Vagina (tissue), 2 donors: ENCODE results near the gene B3GNT3. TPM values are rescaled to one million over a fixed set of nuclear protein-coding genes. Genes with fewer than 3 reads are reported as not detected.

Experiments
- DNase-seq, 2 donors: peaks; one replicate each; pipeline ENCODE4 v3.0.0-alpha.2; 2017; ENCODE audit errors: extremely low spot score in 2 of 2
- H3K27ac ChIP-seq: fragments of 200-600 bp; sonication (generic); one replicate; pipeline ENCODE4 v1.5.1; 2019
- H3K27me3 ChIP-seq: fragments of 200-600 bp; sonication (generic); one replicate; pipeline ENCODE4 v1.5.1; 2019
- H3K36me3 ChIP-seq, 2 donors: fragments of 200-600 bp; sonication (generic); one replicate each; pipeline ENCODE4 v1.5.1; 2017 to 2019
- H3K4me1 ChIP-seq: fragments of 200-600 bp; sonication (generic); one replicate; pipeline ENCODE4 v1.5.1; 2019
- H3K4me3 ChIP-seq, 2 donors: fragments of 200-600 bp; sonication (generic); 1 replicate in 1 of 2; 2 replicates in 1 of 2; pipeline ENCODE4 v1.5.1; 2016 to 2019
- H3K9me3 ChIP-seq: fragments of 200-600 bp; sonication (generic); one replicate; pipeline ENCODE4 v1.5.1; 2019
- POLR2A ChIP-seq, 2 donors: fragments of 450-650 bp; IDR thresholded peaks; one replicate each; pipeline ENCODE4 v1.6.1; 2017; ENCODE audit warnings: antibody characterized with exemption in 2 of 2, mild to moderate bottlenecking in 2 of 2, moderate library complexity in 2 of 2
- POLR2AphosphoS5 ChIP-seq, 2 donors: sonication (generic); formaldehyde crosslinking; IDR thresholded peaks; one replicate each; pipeline ENCODE4 v1.9.0; 2017; ENCODE audit warnings: antibody characterized with exemption in 2 of 2, mild to moderate bottlenecking in 2 of 2, low read depth in 1 of 2; ENCODE audit not compliant: insufficient read depth in 1 of 2
- intact Hi-C: fragments of 100-400 bp; cut with DNase I; formaldehyde crosslinking; loops from one replicate; pipeline ENCODE4 v1.15.1; 2023
- total RNA-seq: library from RNA; depleted of rRNA; stranded (reverse); fragments of >200 nt; gene quantifications from one replicate; pipeline ENCODE4 v1.2.3, GENCODE V29; 2016
- TF ChIP-seq, protein P1 (sequence below), 3 experiments: fragments of 450-650 bp in 2 of 3; fragments of 200-600 bp in 1 of 3; sonication (generic) in 1 of 3; IDR thresholded peaks; one replicate each; pipeline ENCODE4 v1.5.1; 2017 to 2019; ENCODE audit warnings: antibody characterized with exemption in 3 of 3, mild to moderate bottlenecking in 2 of 3, moderate library complexity in 2 of 3

Gene B3GNT3
- total RNA-seq, 1 donor from 2014 or later, result 1.5 TPM

DNA sequence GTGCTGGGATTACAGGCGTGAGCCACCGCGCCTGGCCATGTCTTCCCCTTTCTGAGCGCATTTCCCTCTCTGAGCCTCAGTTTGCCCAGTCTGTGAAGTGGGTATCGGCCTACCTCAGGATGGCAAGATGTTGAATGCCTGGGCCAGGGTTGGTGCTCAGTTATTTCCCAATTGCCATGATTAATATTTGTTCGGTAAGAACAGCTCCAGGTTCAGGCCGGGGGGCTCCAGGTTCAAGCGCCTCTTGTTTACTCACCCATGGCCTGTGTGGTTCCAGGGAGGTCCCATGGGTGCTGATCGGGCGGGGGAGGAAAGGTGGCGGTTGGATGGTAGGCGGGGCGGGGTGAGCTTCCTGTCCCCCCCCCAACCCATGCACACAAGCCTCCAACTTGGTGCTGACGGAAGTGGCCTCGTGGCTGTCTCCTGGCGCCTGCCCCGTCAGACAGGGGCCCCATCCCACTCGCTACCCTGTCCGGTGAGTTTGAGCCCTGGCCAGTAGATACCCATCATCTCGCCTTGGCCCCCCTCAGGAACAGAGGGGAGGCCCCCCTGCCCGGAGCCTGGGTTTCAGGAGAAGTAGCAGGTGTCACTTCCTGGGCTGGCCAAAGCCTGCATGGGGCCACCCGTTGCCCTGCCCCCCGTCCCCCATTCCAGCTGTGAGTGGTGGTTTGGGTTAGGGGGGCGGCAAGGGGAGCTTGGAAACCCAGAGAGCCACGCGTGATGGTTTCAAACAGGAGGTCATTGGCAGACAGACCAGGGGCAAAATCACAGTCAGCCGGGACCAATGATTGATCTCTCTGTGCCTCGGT is 43.6 kb upstream of the B3GNT3 start, which contains the start of gene FCHO1:
Gene FCHO1 (plus strand): TSS at position 375 of the 809 bp plus-strand sequence. CDS start 3,688 bp downstream, outside the sequence.
- H3K36me3 ChIP-seq, result no peaks in the 10 kb centered on the region
- peak in 1 of 2 donors; percentile 20 for TF ChIP-seq POLR2AphosphoS5 (IDR thresholded peaks at IDR 0.05; ENCODE audit: insufficient read depth in 1 of 2, low read depth in 1 of 2)
- TF ChIP-seq, protein P1, sequence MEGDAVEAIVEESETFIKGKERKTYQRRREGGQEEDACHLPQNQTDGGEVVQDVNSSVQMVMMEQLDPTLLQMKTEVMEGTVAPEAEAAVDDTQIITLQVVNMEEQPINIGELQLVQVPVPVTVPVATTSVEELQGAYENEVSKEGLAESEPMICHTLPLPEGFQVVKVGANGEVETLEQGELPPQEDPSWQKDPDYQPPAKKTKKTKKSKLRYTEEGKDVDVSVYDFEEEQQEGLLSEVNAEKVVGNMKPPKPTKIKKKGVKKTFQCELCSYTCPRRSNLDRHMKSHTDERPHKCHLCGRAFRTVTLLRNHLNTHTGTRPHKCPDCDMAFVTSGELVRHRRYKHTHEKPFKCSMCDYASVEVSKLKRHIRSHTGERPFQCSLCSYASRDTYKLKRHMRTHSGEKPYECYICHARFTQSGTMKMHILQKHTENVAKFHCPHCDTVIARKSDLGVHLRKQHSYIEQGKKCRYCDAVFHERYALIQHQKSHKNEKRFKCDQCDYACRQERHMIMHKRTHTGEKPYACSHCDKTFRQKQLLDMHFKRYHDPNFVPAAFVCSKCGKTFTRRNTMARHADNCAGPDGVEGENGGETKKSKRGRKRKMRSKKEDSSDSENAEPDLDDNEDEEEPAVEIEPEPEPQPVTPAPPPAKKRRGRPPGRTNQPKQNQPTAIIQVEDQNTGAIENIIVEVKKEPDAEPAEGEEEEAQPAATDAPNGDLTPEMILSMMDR (IDR thresholded peaks at IDR 0.05), result no peak
- H3K27me3 ChIP-seq, result no peaks in the 10 kb centered on the region
- intact Hi-C loops, result no loop called here
- H3K27ac ChIP-seq, result peak within 1 kb of the TSS; percentile 36
- DNase-seq, result no peak
- H3K4me1 ChIP-seq, result peaks cover 4% of the 10 kb centered on the region
- peak within 1 kb of the TSS in 1 of 2 donors; percentile 20 for H3K4me3 ChIP-seq
- H3K9me3 ChIP-seq, result no peaks in the 10 kb centered on the region

DNA sequence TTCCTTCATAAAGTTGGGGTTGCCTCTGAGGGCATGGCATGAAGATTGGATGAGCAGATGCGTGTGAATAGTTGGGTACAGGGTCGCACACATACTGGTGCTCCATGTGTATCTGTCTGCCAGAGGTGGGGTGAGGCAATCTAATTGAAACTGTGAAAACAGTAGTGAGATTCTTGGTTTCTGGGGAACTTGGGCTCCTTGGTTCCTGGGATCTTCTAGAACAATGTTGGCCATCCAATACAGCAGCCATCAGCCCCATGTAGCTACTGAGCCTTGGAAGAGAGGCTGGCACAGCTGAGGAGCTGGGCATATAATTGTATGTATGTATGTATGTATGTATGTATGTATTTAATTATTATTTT is 43.0 kb upstream of the B3GNT3 start:
- Histone ChIP-seq H3K27me3 (no peaks in the 10 kb centered on the region), H3K4me1 (peaks cover 4% of the 10 kb centered on the region), H3K36me3 (no peaks in the 10 kb centered on the region), H3K9me3 (no peaks in the 10 kb centered on the region), H3K27ac (peak overlapping the region; percentile 36), H3K4me3 (peak overlapping the region in 1 of 2 donors; percentile 13)
- intact Hi-C loops, result no loop called here
- no peak for TF ChIP-seq POLR2AphosphoS5 (IDR thresholded peaks at IDR 0.05; ENCODE audit: insufficient read depth in 1 of 2, low read depth in 1 of 2)
- TF ChIP-seq, protein P1 (IDR thresholded peaks at IDR 0.05), result no peak
- no peak for TF ChIP-seq POLR2A (IDR thresholded peaks at IDR 0.05)
- no peak for DNase-seq

DNA sequence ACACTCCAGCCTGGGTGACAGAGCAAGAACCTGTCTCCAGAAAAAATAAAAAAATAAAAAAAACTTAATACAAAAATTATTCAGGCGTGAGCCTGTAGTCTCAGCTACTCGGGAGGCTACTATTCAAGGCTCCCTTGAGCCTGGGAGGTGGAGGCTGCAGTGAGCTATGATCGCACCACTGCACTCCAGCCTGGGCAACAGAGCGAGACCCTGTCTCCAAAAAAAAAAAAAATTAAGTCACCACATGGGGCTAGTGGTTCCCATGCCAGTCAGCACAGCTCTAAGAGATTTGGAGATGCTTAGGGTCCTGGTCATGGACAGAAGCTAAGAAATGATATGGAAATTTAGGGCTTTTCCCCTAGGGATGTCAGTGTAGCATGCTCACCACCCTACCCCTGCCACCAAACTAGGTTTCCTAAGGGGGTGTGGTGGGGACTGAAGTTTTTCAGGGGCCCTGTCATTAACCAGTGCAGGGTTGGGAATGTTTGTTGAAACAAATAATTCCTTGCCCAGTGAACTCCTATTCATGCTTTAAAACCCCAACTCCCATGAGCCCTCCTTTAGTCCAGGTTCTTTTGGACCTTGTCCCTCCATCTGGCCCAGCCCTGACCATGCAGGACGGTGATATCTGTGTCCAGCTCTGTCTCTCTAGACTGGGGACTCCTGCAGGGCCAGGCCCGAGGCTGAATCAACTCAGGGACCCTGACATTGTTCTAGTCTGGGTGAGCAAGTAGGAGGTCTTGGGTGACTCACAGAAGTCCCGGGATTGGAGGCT is 41.9 kb upstream of the B3GNT3 start:
- Histone ChIP-seq H3K4me1 (peaks cover 7% of the 10 kb centered on the region), H3K36me3 (no peaks in the 10 kb centered on the region), H3K4me3 (no peak overlapping the region), H3K27me3 (no peaks in the 10 kb centered on the region), H3K9me3 (no peaks in the 10 kb centered on the region), H3K27ac (no peak overlapping the region)
- TF ChIP-seq POLR2AphosphoS5 (IDR thresholded peaks at IDR 0.05; ENCODE audit: insufficient read depth in 1 of 2, low read depth in 1 of 2) (no peak), POLR2A (IDR thresholded peaks at IDR 0.05) (no peak)
- TF ChIP-seq, protein P1 (IDR thresholded peaks at IDR 0.05), result no peak
- intact Hi-C loops, result no loop called here
- no peak for DNase-seq

DNA sequence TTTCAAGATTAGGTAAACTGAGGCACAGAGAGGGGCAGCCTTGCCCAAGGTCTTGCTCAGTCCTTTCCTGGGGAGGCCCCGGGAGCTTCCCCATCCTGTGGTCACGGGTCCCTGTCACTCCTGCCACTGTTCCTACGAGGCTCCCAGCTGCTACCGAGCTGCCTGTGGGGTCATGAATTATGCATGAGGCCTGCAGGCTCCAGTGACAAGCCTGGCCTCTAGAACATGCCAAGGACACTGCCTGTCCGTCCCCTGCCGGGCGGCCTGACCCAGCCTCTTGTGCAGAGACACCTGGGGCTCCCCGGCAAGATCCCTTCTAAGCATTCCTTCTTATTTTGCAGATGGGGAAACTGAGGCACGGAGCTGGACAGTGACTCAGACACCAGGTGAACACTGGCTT is 41.0 kb upstream of the B3GNT3 start:
- no peak for TF ChIP-seq POLR2A (IDR thresholded peaks at IDR 0.05)
- TF ChIP-seq, protein P1 (IDR thresholded peaks at IDR 0.05), result no peak
- TF ChIP-seq POLR2AphosphoS5 (IDR thresholded peaks at IDR 0.05; ENCODE audit: insufficient read depth in 1 of 2, low read depth in 1 of 2), result no peak
- Histone ChIP-seq H3K27me3 (no peaks in the 10 kb centered on the region), H3K36me3 (no peaks in the 10 kb centered on the region), H3K9me3 (no peaks in the 10 kb centered on the region), H3K4me3 (no peak overlapping the region), H3K4me1 (peaks cover 7% of the 10 kb centered on the region), H3K27ac (no peak overlapping the region)
- no peak for DNase-seq
- intact Hi-C loops, result no loop called here
